Neural cell (in vitro differentiated cells): ENCODE measurements around the gene TSSK3.

Source experiments
- EP300 ChIP-seq: fragments of 450-650 bp; conservative IDR thresholded peaks from 2 replicates; pipeline ENCODE4 v1.6.1; 2014; ENCODE audit warnings: antibody characterized with exemption, mild to moderate bottlenecking, moderate library complexity; ENCODE audit not compliant: poor library complexity, severe bottlenecking
- MXI1 ChIP-seq: fragments of 450-650 bp; conservative IDR thresholded peaks from 2 replicates; pipeline ENCODE4 v1.6.1; 2014; ENCODE audit warnings: antibody characterized with exemption, mild to moderate bottlenecking; ENCODE audit not compliant: poor library complexity, severe bottlenecking
- TAF1 ChIP-seq: IDR thresholded peaks from 2 replicates; pipeline ENCODE4 v1.6.1; 2012; ENCODE audit warnings: low read depth
- TF ChIP-seq, protein P1 (sequence below): fragments of 450-650 bp; IDR thresholded peaks from 2 replicates; pipeline ENCODE4 v1.5.1; 2014; ENCODE audit warnings: antibody characterized with exemption, mild to moderate bottlenecking, moderate library complexity; ENCODE audit not compliant: poor library complexity, severe bottlenecking

DNA sequence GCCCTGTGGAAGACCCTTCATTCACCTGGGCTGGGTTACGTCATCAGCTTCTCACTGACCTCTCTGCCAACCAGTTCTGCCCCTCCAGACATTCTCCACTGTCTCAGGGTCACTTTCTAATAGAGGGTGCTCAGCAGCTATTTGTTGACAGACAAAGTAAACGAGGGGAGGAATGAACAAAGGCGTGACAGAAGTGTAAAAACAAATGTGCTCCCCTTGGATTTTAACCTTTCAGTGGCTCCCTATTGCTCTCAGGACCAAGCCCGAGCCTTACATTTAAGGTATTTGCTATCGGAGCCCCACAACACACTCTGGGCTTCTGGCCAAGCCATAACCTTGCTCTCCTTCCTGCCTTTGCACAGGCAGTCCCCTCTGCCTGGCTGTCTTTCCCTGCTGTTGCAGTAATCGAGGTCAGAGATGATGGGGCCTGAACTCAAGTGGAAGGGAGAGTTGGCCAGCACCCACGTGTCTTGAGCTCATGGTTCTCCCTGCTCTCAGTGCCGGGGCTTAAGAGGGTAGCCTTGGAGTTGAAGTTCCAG is 17.0 kb upstream of the TSSK3 start:
- TF ChIP-seq, protein P1, sequence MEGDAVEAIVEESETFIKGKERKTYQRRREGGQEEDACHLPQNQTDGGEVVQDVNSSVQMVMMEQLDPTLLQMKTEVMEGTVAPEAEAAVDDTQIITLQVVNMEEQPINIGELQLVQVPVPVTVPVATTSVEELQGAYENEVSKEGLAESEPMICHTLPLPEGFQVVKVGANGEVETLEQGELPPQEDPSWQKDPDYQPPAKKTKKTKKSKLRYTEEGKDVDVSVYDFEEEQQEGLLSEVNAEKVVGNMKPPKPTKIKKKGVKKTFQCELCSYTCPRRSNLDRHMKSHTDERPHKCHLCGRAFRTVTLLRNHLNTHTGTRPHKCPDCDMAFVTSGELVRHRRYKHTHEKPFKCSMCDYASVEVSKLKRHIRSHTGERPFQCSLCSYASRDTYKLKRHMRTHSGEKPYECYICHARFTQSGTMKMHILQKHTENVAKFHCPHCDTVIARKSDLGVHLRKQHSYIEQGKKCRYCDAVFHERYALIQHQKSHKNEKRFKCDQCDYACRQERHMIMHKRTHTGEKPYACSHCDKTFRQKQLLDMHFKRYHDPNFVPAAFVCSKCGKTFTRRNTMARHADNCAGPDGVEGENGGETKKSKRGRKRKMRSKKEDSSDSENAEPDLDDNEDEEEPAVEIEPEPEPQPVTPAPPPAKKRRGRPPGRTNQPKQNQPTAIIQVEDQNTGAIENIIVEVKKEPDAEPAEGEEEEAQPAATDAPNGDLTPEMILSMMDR: no peak
- TF ChIP-seq MXI1 (no peak), EP300 (no peak), TAF1 (no peak)
